Measurements from ENCODE around the gene KCNH8. TPM values are rescaled to one million over a fixed set of nuclear protein-coding genes. Genes with fewer than 3 reads are reported as not detected.

Gene KCNH8
- total and polyA plus RNA-seq, 2 experiments from 2014 or later: not detected

GRCh38 chr3:19357947-19358346 is 209.6 kb downstream of the KCNH8 start:
- Histone ChIP-seq H3K4me2 (ENCODE audit: unreplicated experiment) (no peak overlapping the region), H3K9me2 (ENCODE audit: insufficient read depth) (no peaks in the 10 kb centered on the region), H3K27me3 (replicated peaks; ENCODE audit: insufficient read depth) (no peaks in the 10 kb centered on the region), H3K4me3 (no peak overlapping the region), H3K36me3 (ENCODE audit: low read depth) (no peaks in the 10 kb centered on the region), H2AFZ (no peak overlapping the region), H3K9me3 (ENCODE audit: low read depth) (no peaks in the 10 kb centered on the region), H3F3A (ENCODE audit: insufficient read depth) (no peaks in the 10 kb centered on the region), H3K4me1 (ENCODE audit: insufficient read depth) (no peaks in the 10 kb centered on the region), H4K20me1 (ENCODE audit: insufficient read depth) (no peaks in the 10 kb centered on the region), H3K27ac (no peak overlapping the region), H3K79me2 (ENCODE audit: insufficient read depth) (no peaks in the 10 kb centered on the region), H3K9ac (no peak overlapping the region)
- TF ChIP-seq EZH2phosphoT487 (IDR thresholded peaks at IDR 0.05; ENCODE audit: insufficient read depth, low read depth) (no peak), EZH2 (IDR thresholded peaks at IDR 0.05; ENCODE audit: insufficient read depth, poor library complexity, severe bottlenecking) (no peak)
- in situ Hi-C loops (cut with MboI): loop anchor here (10.0 kb wide), 1 partner anchor 507 kb away; no protein-coding TSS in a partner anchor
- WGBS, 2 experiments (ENCODE audit: low coverage in 1 of 2, low lambda C conversion rate in 2 of 2, missing lambda C conversion rate in 2 of 2): 21 to 23% methylated on average over 1 of the region's 1 CpG
- no peak for DNase-seq

GRCh38 chr3:19363071-19363470 is 214.8 kb downstream of the KCNH8 start:
- Histone ChIP-seq H3K9ac (no peak overlapping the region), H3K79me2 (ENCODE audit: insufficient read depth) (no peaks in the 10 kb centered on the region), H3K27me3 (replicated peaks; ENCODE audit: insufficient read depth) (no peaks in the 10 kb centered on the region), H3K4me2 (ENCODE audit: unreplicated experiment) (no peak overlapping the region), H3K4me3 (no peak overlapping the region), H3K27ac (no peak overlapping the region), H4K20me1 (ENCODE audit: insufficient read depth) (no peaks in the 10 kb centered on the region), H3K9me2 (ENCODE audit: insufficient read depth) (no peaks in the 10 kb centered on the region), H3K9me3 (ENCODE audit: low read depth) (no peaks in the 10 kb centered on the region), H3K36me3 (ENCODE audit: low read depth) (no peaks in the 10 kb centered on the region), H3F3A (ENCODE audit: insufficient read depth) (no peaks in the 10 kb centered on the region), H2AFZ (no peak overlapping the region), H3K4me1 (ENCODE audit: insufficient read depth) (no peaks in the 10 kb centered on the region)
- no peak for DNase-seq
- WGBS, 2 experiments (ENCODE audit: low coverage in 1 of 2, low lambda C conversion rate in 2 of 2, missing lambda C conversion rate in 2 of 2): 19 to 43% methylated on average over 1 of the region's 1 CpG
- no peak for TF ChIP-seq EZH2phosphoT487 (IDR thresholded peaks at IDR 0.05; ENCODE audit: insufficient read depth, low read depth)
- no peak for TF ChIP-seq EZH2 (IDR thresholded peaks at IDR 0.05; ENCODE audit: insufficient read depth, poor library complexity, severe bottlenecking)
- in situ Hi-C loops (cut with MboI): no loop called here

- no peak overlapping the region for H2AFZ ChIP-seq
- H3K27me3 ChIP-seq (replicated peaks; ENCODE audit: insufficient read depth): no peaks in the 10 kb centered on the region
- H3K4me3 ChIP-seq: no peak overlapping the region
- H3K27ac ChIP-seq: no peak overlapping the region
- H3K4me2 ChIP-seq (ENCODE audit: unreplicated experiment): no peak overlapping the region
- no peaks in the 10 kb centered on the region for H3K4me1 ChIP-seq (ENCODE audit: insufficient read depth)
- TF ChIP-seq EZH2 (IDR thresholded peaks at IDR 0.05; ENCODE audit: insufficient read depth, poor library complexity, severe bottlenecking): no peak
- TF ChIP-seq EZH2phosphoT487 (IDR thresholded peaks at IDR 0.05; ENCODE audit: insufficient read depth, low read depth): no peak
- 46 to 52% methylated on average over 8 of the region's 8 CpGs for WGBS, 2 experiments (ENCODE audit: low coverage in 1 of 2, low lambda C conversion rate in 2 of 2, missing lambda C conversion rate in 2 of 2)
- no peak for DNase-seq
- no peaks in the 10 kb centered on the region for H3F3A ChIP-seq (ENCODE audit: insufficient read depth)
- no peaks in the 10 kb centered on the region for H3K9me2 ChIP-seq (ENCODE audit: insufficient read depth)
- H3K36me3 ChIP-seq (ENCODE audit: low read depth): no peaks in the 10 kb centered on the region
- no peak overlapping the region for H3K9ac ChIP-seq
- H3K9me3 ChIP-seq (ENCODE audit: low read depth): no peaks in the 10 kb centered on the region
- in situ Hi-C loops (cut with MboI): no loop called here
- H4K20me1 ChIP-seq (ENCODE audit: insufficient read depth): no peaks in the 10 kb centered on the region
- H3K79me2 ChIP-seq (ENCODE audit: insufficient read depth): no peaks in the 10 kb centered on the region
These were observed 215.8 kb downstream of the KCNH8 start for GRCh38 chr3:19364148-19364547.

- Histone ChIP-seq H2AFZ (no peak overlapping the region), H3K79me2 (ENCODE audit: insufficient read depth) (no peaks in the 10 kb centered on the region), H3K27ac (no peak overlapping the region), H3K9me2 (ENCODE audit: insufficient read depth) (no peaks in the 10 kb centered on the region), H3K4me2 (ENCODE audit: unreplicated experiment) (no peak overlapping the region), H3F3A (ENCODE audit: insufficient read depth) (no peaks in the 10 kb centered on the region), H4K20me1 (ENCODE audit: insufficient read depth) (no peaks in the 10 kb centered on the region), H3K9ac (no peak overlapping the region), H3K4me3 (no peak overlapping the region), H3K9me3 (ENCODE audit: low read depth) (no peaks in the 10 kb centered on the region), H3K36me3 (ENCODE audit: low read depth) (no peaks in the 10 kb centered on the region), H3K4me1 (ENCODE audit: insufficient read depth) (no peaks in the 10 kb centered on the region), H3K27me3 (replicated peaks; ENCODE audit: insufficient read depth) (no peaks in the 10 kb centered on the region)
- WGBS, 2 experiments (ENCODE audit: low coverage in 1 of 2, low lambda C conversion rate in 2 of 2, missing lambda C conversion rate in 2 of 2): 32 to 40% methylated on average over 6 of the region's 6 CpGs
- no peak for TF ChIP-seq EZH2phosphoT487 (IDR thresholded peaks at IDR 0.05; ENCODE audit: insufficient read depth, low read depth)
- no peak for TF ChIP-seq EZH2 (IDR thresholded peaks at IDR 0.05; ENCODE audit: insufficient read depth, poor library complexity, severe bottlenecking)
- in situ Hi-C loops (cut with MboI): no loop called here
- no peak for DNase-seq
These were observed 217.2 kb downstream of the KCNH8 start for GRCh38 chr3:19365471-19365870.

- 22 to 23% methylated on average over 3 of the region's 3 CpGs for WGBS, 2 experiments (ENCODE audit: low coverage in 1 of 2, low lambda C conversion rate in 2 of 2, missing lambda C conversion rate in 2 of 2)
- Histone ChIP-seq H3K4me3 (no peak overlapping the region), H4K20me1 (ENCODE audit: insufficient read depth) (no peaks in the 10 kb centered on the region), H3K27ac (no peak overlapping the region), H3F3A (ENCODE audit: insufficient read depth) (no peaks in the 10 kb centered on the region), H3K9me3 (ENCODE audit: low read depth) (no peaks in the 10 kb centered on the region), H3K27me3 (replicated peaks; ENCODE audit: insufficient read depth) (no peaks in the 10 kb centered on the region), H3K79me2 (ENCODE audit: insufficient read depth) (no peaks in the 10 kb centered on the region), H3K4me1 (ENCODE audit: insufficient read depth) (no peaks in the 10 kb centered on the region), H2AFZ (no peak overlapping the region), H3K9me2 (ENCODE audit: insufficient read depth) (no peaks in the 10 kb centered on the region), H3K36me3 (ENCODE audit: low read depth) (no peaks in the 10 kb centered on the region), H3K9ac (no peak overlapping the region), H3K4me2 (ENCODE audit: unreplicated experiment) (no peak overlapping the region)
- in situ Hi-C loops (cut with MboI): no loop called here
- no peak for DNase-seq
- TF ChIP-seq EZH2phosphoT487 (IDR thresholded peaks at IDR 0.05; ENCODE audit: insufficient read depth, low read depth) (no peak), EZH2 (IDR thresholded peaks at IDR 0.05; ENCODE audit: insufficient read depth, poor library complexity, severe bottlenecking) (no peak)
These were observed 236.6 kb downstream of the KCNH8 start for GRCh38 chr3:19384868-19385267.
